PC-9 (cell line): ENCODE measurements around the gene RPA3.

Experiments used
- EZH2 ChIP-seq: fragments of 200-600 bp; sonication (generic); IDR thresholded peaks from 2 replicates; pipeline ENCODE4 v1.8.0; 2017; ENCODE audit warnings: antibody characterized with exemption, low read depth
- TF ChIP-seq, protein P1 (sequence below): fragments of 200-600 bp; sonication (generic); conservative IDR thresholded peaks from 2 replicates; pipeline ENCODE4 v1.6.1; 2017; ENCODE audit warnings: mixed run types, antibody characterized with exemption, mild to moderate bottlenecking, moderate library complexity

DNA sequence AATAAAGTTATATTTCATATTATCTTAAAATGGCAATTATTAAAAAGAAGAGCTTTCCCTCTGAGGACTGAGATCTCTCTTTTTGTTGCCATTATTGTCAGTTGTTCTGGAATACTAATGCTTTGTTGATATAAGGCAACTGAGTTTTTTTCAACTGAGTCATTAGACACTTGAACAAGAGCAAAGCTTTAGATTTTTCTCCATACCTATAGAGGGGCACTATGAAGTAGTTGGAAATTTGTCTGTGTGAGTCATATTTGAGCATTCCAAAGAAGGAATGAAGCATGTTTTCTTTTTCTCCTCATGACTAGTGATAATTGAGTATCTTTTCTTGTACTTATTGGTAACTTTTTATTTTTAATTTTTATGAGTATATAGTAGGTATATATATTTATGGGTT is 24.5 kb downstream of the RPA3 start:
- no peak for TF ChIP-seq EZH2
- TF ChIP-seq, protein P1, sequence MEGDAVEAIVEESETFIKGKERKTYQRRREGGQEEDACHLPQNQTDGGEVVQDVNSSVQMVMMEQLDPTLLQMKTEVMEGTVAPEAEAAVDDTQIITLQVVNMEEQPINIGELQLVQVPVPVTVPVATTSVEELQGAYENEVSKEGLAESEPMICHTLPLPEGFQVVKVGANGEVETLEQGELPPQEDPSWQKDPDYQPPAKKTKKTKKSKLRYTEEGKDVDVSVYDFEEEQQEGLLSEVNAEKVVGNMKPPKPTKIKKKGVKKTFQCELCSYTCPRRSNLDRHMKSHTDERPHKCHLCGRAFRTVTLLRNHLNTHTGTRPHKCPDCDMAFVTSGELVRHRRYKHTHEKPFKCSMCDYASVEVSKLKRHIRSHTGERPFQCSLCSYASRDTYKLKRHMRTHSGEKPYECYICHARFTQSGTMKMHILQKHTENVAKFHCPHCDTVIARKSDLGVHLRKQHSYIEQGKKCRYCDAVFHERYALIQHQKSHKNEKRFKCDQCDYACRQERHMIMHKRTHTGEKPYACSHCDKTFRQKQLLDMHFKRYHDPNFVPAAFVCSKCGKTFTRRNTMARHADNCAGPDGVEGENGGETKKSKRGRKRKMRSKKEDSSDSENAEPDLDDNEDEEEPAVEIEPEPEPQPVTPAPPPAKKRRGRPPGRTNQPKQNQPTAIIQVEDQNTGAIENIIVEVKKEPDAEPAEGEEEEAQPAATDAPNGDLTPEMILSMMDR = no peak
